KG1 (cell line): ENCODE data around the gene PLIN4.

Experiments used
- DNase-seq: peaks from one replicate; lab custom pipeline; 2025; lab: John Stamatoyannopoulos, UW

Gene PLIN4

DNA sequence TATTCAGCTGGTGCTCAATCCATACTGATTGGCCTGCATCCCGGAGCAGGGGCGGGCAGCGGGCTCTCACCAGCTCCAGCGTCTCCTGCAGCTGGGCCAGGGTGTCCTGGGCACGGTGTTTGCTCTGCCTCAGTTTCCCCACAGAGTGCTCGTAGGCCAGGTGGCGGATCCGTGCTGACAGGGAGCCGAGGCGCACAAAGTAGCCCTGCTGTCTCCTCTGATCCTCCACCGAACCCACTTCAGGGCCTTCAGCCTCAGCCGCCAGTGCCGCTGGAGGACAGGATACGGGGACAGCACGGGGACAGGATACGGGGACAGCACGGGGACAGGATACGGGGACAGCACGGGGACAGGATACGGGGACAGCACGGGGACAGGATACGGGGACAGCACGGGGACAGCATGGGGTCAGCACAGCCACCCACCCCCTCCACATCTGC, 7.3 kb upstream of the PLIN4 start:
- no peak for DNase-seq

DNA sequence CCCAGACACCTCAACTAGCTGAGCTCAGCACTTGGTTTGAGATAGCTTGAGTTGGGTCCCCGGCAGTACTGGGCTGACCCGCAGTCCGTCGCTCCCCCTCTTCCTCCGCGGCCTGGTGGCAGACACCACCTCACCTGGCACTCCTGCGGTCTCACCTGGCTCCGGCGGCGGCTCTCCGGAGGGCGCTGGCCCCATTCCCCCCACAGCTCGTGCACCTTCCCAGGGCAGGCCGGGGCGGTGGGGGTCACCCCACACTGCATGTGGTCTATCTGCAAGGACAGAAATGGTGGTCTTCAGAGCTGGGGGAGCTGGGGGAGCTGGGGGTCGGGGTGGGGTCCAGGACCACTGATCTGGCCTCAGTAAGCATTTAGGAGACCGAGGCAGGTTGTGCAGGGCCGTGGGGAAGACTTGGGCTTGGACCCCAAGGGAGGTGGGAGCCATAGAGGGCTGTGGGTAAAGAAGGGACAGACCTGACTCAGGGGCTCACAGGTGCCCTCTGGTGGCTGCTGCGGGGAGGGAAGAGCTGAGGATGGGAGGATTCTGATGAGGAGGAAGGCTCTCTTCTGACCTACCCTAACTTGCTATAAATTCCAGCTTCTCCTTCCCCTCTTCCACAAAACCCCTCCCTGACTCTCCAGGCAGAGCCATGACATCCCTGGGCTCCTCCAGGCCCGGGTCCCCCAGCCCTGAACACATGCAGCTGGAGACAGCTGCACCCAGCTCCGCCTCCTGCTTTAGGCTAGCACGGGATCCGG, 6.7 kb upstream of the PLIN4 start:
- peak; percentile 9 for DNase-seq

DNA sequence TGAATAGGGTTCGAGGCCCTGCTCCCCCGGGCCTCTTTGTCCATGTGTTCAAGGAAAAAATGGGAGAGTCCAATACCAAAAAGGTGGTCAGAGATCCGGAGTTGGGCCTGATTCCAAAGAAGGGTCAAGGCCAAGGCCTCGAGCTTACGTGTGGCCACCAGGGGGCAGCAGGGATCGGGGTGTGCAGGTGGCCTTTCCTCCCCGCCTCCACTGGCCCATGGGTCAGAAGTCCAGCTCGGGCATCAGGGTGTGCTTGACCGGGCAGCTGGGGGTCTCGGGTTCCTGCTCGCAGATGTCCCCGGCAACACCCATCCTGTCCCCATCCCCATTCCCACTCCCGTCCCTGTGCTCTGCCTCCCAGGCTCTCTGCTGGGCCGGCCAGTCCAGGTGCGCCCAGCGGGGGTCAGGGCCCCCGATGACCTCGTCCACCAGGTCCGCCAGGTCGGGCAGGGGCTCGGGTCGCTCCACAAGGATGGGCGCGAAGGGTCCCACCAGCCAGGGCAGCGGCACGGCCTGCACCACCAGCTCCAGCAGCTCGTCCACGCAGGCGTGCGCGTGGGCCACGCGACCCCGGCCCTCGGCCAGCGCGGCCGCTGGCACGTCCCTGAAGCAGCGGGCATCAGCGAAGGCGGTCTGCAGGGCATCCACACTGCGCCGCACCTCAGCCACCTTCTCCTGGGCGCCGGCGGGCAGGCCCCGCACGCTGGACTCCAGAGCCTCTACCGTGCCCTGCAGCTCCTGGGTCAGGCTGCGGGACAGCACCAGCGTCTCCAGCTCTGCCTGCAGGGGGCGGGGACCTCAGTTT, 5.2 kb upstream of the PLIN4 start:
- peak; percentile 32 for DNase-seq

DNA sequence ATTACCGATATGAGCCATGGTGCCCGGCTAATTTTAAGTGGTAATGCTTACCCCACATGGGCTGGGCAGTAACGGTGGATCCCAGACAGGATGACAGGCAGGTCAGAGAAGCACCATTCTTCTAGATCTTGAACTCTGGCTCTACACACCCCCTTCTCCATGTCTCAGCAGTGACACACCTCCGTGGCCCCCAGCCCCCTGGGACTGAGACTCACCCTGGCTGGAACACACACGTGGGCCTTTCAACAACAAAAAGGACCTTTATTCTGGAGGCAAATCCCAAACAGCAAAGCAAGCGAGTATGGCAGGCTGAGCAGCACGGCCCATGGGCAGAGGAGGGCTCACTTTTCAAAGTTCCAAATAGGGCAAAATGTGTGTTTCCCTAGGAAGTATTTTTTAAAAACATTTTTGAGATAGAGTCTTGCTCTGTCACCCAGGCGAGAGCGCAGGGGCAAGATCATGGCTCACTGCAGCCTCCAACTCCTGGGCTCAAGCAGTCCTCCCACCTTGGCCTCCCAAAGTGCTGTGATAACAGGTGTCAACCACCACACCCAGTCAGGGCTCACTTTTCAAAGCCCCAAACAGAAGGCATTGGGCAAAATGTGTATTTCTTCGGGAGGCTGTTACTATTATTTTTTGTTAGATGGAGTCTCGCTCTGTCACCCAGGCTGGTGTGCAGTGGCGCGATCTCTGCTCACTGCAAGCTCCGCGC, 4.2 kb upstream of the PLIN4 start:
- no peak for DNase-seq

DNA sequence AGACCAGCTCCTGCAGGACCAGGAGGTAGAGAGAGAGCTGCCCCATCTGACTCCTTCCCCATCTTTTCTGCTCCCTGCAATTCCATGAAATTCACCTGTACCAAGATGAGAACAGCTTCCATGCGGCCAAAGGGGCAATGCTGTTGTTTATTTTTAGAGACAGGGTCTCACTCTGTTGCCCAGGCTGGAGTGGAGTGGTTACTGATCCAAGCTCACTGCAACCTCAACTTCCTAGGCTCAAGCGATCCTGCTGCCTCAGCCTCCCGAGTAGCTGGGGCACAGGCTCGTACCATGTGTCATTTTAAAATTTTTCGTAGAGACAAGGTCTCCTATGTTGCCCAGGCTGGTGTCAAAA, 3.6 kb upstream of the PLIN4 start:
- DNase-seq: no peak

- no peak for DNase-seq
Observed at GRCh38 chr19:4521170-4521887, 3.0 kb upstream of the PLIN4 start.

DNA sequence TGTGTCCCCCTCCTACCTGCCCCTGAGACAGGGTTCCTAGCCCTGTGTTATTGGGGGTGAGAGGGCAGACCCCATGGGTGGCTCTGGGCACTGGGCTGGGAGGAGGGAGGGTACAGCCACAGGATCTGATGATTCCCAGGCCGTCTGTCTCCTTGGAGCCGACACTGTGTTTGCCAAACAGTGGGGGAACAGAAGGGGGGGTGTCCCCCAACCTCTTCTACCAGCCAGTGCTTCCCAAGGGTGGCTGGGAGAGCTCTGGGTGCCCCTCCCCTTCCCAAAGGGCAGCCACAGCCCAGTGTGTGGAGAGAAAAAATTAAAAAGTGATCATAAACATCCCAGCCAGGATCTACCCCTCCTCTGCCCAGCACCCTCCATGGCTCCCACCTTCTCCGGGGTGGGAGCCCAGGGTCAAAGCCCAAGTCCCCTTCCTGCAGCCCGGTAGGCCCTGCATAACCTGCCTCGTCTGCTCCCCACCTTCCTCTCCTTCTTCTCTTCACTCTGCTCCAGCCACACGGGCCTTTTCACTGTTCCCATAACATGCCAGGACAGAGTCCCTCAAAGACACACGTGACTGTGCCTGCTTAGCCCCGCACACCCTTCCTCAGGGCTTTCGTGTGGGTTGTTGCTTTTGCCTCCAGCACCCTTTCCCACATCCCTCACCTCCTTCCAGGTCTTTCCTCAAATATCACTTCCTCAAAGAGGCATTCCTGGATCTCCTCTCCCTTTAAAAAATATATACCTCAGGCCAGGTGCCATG, 1.4 kb upstream of the PLIN4 start:
- no peak for DNase-seq

DNA sequence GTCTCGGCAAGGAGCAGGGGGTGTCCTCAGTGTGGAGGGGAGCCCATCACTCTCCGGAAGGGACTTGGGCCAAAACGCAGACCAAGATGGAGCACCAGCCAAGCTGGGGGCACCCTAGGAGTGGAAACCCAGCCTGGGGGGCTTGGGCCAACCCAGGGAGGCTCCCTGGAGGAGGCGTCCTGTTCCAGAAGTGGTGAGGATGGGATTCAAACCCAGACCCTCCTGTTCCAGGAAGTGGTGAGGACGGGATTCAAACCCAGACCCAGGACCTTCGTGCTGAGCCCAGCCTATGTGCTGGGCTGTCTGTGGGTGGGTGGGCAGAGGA, 848 bp upstream of the PLIN4 start:
- DNase-seq: no peak

- no peak for DNase-seq
Observed at GRCh38 chr19:4517451-4518057, 732 bp downstream of the PLIN4 start.

DNA sequence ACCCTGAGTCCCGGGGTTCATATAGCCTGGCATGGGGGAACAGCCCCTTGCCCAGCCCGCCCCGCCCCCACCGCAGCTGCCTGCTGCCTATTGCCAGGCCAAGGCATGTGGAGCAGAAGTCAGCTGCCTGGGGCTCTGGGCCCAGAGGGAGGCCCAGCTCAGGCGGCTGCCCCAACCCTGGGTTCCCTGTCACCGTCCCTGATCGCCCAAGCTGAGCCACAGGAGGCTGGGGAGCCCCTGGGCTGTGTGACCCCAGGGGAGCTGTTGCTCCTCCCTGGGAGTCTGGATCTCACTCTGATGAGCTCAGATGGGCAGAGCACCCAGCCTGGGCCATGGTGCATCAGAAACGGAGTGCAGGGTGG, 1.4 kb downstream of the PLIN4 start:
- no peak for DNase-seq

DNA sequence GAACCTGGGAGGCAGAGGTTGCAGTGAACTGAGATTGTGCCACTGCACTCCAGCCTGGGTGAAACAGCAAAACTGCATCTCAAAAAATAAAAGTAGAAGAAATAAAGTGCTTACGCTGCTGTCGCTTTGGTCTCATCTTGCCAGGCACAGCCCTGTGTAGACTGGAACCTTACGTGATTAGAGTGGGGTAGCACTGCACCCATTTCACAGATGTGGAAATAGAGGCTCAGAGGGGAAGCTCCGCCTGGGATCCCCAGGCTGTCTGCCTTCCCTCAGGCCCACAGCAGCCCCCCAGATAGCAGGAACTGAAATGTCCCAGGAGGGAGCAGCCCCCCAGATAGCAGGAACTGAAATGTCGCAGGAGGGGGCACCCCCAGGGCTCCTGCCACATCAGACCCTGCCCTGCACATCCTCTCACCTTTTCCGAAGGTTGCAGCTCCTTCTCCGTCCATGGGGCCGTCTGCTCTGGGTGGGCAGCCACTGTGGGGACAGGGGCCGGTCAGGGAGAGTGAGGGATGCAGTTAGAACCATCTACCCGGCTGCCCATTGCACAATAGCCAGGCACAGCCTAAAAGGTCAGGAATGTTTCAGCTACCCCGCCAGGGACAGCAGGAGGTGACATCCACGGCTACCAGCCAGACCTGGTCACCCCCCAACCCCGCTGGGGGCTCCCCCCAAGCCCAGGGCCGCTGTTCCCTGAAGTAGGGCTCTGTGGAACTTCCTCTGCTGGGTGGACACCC, 1.9 kb downstream of the PLIN4 start:
- DNase-seq: no peak

GRCh38 chr19:4515732-4516131, 2.6 kb downstream of the PLIN4 start:
- no peak for DNase-seq

GRCh38 chr19:4513248-4513647, 5.0 kb downstream of the PLIN4 start:
- no peak for DNase-seq

GRCh38 chr19:4512070-4512469, 6.2 kb downstream of the PLIN4 start:
- DNase-seq: no peak

DNA sequence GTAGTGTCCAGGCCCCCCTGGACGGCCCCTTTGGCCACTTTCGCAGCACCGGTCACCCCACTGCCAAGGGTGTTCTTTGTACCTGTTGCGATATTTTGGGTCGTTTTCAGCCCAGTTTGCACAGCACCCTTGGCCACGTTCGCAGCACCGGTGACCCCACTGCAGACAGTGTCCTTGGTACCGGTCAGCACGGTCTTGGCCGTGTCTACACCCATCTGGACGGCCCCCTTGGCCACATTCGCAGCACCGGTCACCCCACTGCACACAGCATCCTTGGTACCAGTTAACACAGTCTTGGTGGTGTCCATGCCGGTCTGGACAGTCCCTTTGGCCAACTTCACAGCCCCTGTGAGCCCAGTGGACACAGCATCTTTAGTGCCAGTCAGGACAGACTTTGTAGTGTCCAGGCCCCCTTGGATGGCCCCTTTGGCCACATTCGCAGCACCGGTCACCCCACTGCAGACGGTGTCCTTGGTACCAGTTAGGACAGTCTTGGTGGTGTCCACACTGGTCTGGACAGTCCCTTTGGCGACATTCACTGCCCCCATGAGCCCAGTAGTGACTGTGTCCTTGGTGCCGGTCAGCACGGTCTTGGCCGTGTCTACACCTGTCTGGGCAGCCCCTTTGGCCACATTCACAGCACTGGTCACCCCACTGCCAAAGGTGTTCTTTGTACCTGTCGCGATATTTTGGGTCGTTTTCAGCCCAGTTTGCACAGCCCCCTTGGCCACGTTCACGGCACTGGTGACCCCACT, 6.8 kb downstream of the PLIN4 start:
- DNase-seq: no peak

DNA sequence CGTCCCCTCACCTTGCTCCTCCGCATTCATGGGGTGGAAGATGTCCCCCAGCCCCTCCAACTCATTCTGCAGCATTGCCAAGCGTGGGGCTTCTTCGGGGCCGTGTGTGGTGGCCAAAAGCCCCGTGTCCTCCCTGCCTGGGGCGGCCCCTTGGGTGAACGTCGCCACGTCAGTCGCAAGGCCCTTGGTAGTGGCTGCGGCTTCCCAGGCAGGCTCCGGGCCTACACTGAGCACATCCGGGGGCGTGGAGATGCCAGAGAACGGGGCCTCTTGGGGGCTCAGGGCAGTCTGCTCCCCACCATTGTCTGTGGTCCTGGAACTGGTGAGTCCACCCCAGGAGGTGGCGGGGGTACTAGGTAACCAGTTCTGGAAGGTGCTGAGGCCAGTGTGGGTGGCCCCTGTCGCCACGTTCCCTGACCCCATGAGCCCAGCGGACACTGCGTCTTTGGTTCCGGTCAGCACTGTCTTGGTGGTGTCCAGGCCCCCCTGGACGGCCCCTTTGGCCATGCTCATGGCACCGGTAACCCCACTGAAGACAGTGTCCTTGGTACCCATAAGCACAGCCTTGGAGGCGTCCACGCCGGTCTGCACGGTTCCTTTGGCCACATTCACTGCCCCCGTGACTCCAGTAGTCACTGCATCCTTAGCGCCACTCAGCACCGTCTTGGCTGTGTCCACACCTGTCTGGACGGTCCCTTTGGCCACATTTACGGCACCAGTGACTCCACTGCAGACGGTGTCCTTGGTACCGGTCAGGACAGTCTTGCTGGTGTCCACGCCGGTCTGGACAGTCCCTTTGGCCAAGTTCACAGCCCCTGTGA, 7.6 kb downstream of the PLIN4 start:
- no peak for DNase-seq

DNA sequence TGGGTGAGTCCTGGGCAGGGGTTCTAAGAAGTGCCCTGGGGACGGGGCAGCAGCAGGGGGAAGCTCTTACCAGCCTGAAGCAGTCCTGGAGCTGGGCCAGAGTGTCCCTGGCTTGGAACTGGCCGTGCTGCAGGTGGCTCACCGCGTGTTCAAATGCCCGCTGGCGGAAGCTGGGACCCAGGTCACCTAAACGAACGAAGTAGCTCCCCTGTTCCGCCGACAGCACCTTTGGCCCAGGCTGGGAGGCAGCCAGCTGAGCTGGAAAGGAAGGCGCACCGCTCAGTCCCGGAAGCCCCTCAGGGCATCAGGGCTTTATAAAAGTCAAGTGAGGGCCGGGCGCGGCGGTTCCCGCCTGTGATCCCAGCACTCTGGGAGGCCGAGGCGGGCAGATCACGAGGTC, 9.6 kb downstream of the PLIN4 start:
- DNase-seq: no peak

- DNase-seq: no peak
Observed at GRCh38 chr19:4507804-4508203, 10.5 kb downstream of the PLIN4 start.

DNA sequence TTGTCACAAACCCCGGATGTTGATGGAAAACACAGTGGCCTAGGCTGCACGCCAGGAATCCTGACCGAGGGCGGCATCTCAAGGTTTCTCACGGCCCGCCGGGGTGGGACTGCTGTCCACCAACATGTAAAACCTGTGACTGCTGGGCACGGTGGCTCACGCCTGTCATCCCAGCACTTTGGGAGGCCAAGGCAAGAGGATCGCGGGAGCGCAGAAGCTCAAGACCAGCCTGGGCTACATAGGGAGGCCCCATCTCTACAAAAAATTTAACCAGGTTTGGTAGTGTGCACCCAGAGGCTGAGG, 11.2 kb downstream of the PLIN4 start:
- no peak for DNase-seq
